ENCODE measurements around the gene FBXO17.

GRCh38 chr19:38944981-38945506 is 30.5 kb downstream of the FBXO17 start:
- TF ChIP-seq SMC3 (conservative IDR thresholded peaks at IDR 0.05; ENCODE audit: poor library complexity) (no peak), CTCF (IDR thresholded peaks at IDR 0.05; ENCODE audit: poor library complexity, severe bottlenecking) (no peak), POLR2AphosphoS5 (IDR thresholded peaks at IDR 0.05) (no peak), MXI1 (conservative IDR thresholded peaks at IDR 0.05; ENCODE audit: poor library complexity, severe bottlenecking) (no peak)

All from neural cell (in vitro differentiated cells).